Mesenchymal stem cell (in vitro differentiated cells and primary cell): ENCODE results near the gene SZT2.

ENCODE experiments used
- DNase-seq: peaks from one replicate; pipeline ENCODE4 v3.0.0-alpha.2; 2013
- H2AFZ ChIP-seq: one replicate; pipeline ENCODE4 v1.6.1; 2013; ENCODE audit warnings: low read depth, mild to moderate bottlenecking, control low read depth, inconsistent platforms, low read length, moderate library complexity
- H2AK5ac ChIP-seq: 2 replicates; pipeline ENCODE4 v1.6.1; 2013; ENCODE audit warnings: low read length, moderate library complexity, mild to moderate bottlenecking, inconsistent platforms; ENCODE audit not compliant: severe bottlenecking
- H2BK120ac ChIP-seq: one replicate; pipeline ENCODE4 v1.6.1; 2013; ENCODE audit warnings: low read depth, mild to moderate bottlenecking, inconsistent platforms, low read length, moderate library complexity
- H2BK12ac ChIP-seq, 2 experiments: one replicate each; pipeline ENCODE4 v1.6.1; 2013; ENCODE audit warnings: inconsistent platforms in 2 of 2, low read length in 2 of 2, mild to moderate bottlenecking in 2 of 2, moderate library complexity in 2 of 2, control low read depth in 1 of 2
- H2BK15ac ChIP-seq: one replicate; pipeline ENCODE4 v1.6.1; 2013; ENCODE audit warnings: mild to moderate bottlenecking, low read depth, inconsistent platforms; ENCODE audit not compliant: poor library complexity, severe bottlenecking
- H2BK5ac ChIP-seq: 2 replicates; pipeline ENCODE4 v1.6.1; 2013; ENCODE audit warnings: low read depth, mild to moderate bottlenecking, low read length, control low read depth, inconsistent platforms; ENCODE audit not compliant: poor library complexity, severe bottlenecking
- H3K14ac ChIP-seq, 2 experiments: one replicate each; pipeline ENCODE4 v1.6.1; 2013; ENCODE audit warnings: inconsistent platforms in 2 of 2, low read length in 2 of 2, control low read depth in 1 of 2, mild to moderate bottlenecking in 1 of 2, moderate library complexity in 1 of 2
- H3K18ac ChIP-seq, 2 experiments: one replicate each; pipeline ENCODE4 v1.6.1; 2013; ENCODE audit warnings: inconsistent platforms in 2 of 2, low read length in 2 of 2, control low read depth in 1 of 2, low read depth in 1 of 2, mild to moderate bottlenecking in 1 of 2
- H3K23ac ChIP-seq, 2 experiments: one replicate each; pipeline ENCODE4 v1.6.1; 2013; ENCODE audit warnings: inconsistent platforms in 2 of 2, low read length in 2 of 2, mild to moderate bottlenecking in 2 of 2, moderate library complexity in 2 of 2, control low read depth in 1 of 2
- H3K27ac ChIP-seq: 2 replicates; pipeline ENCODE4 v1.5.1; 2013; ENCODE audit warnings: mild to moderate bottlenecking, moderate library complexity, low read length, control low read depth, inconsistent platforms; ENCODE audit not compliant: poor library complexity, severe bottlenecking
- H3K27me3 ChIP-seq, 2 experiments: 2 replicates each; pipeline versions ENCODE4 v1.6.1 to v1.7.0; 2013; ENCODE audit warnings: low read length in 2 of 2, mild to moderate bottlenecking in 2 of 2, moderate library complexity in 2 of 2, control low read depth in 1 of 2, inconsistent platforms in 1 of 2; ENCODE audit not compliant: control insufficient read depth in 1 of 2, insufficient read depth in 1 of 2
- H3K36me3 ChIP-seq, 2 experiments: 2 replicates each; pipeline versions ENCODE4 v1.6.1 to v1.7.0; 2013; ENCODE audit warnings: low read length in 2 of 2, control low read depth in 1 of 2, inconsistent platforms in 1 of 2, low read depth in 1 of 2, mild to moderate bottlenecking in 1 of 2; ENCODE audit not compliant: insufficient read depth in 2 of 2, control insufficient read depth in 1 of 2
- H3K4ac ChIP-seq, 2 experiments: one replicate each; pipeline ENCODE4 v1.6.1; 2013; ENCODE audit warnings: inconsistent platforms in 2 of 2, low read length in 2 of 2, mild to moderate bottlenecking in 2 of 2, moderate library complexity in 2 of 2, control low read depth in 1 of 2, low read depth in 1 of 2
- H3K4me1 ChIP-seq: 2 replicates; pipeline ENCODE4 v1.6.1; 2013; ENCODE audit warnings: low read depth, low read length, control low read depth; ENCODE audit not compliant: control insufficient read depth, insufficient read depth
- H3K4me2 ChIP-seq: 2 replicates; pipeline ENCODE4 v1.6.1; 2013; ENCODE audit warnings: low read length, mild to moderate bottlenecking, inconsistent platforms; ENCODE audit not compliant: poor library complexity, severe bottlenecking
- H3K4me3 ChIP-seq, 2 experiments: 2 replicates each; pipeline versions ENCODE4 v1.5.1 to v1.7.0; 2013; ENCODE audit warnings: low read length in 2 of 2, mild to moderate bottlenecking in 2 of 2, control low read depth in 1 of 2, low read depth in 1 of 2; ENCODE audit not compliant: insufficient read depth in 1 of 2
- H3K79me1 ChIP-seq: replicated peaks from 2 replicates; pipeline ENCODE4 v1.6.1; 2013; ENCODE audit warnings: mild to moderate bottlenecking, control low read depth, low read length, inconsistent platforms; ENCODE audit not compliant: poor library complexity, severe bottlenecking
- H3K9ac ChIP-seq: 2 replicates; pipeline ENCODE4 v1.7.0; 2013; ENCODE audit warnings: mild to moderate bottlenecking, low read length, moderate library complexity
- H3K9me3 ChIP-seq: 2 replicates; pipeline ENCODE4 v1.7.0; 2013; ENCODE audit warnings: mild to moderate bottlenecking, low read length; ENCODE audit not compliant: control insufficient read depth
- H4K8ac ChIP-seq: one replicate; pipeline ENCODE4 v1.6.1; 2013; ENCODE audit warnings: inconsistent platforms, mild to moderate bottlenecking, low read length, moderate library complexity
- H4K91ac ChIP-seq: one replicate; pipeline ENCODE4 v1.6.1; 2013; ENCODE audit warnings: mild to moderate bottlenecking, low read length, inconsistent platforms
- WGBS: methylation state at CpG from one replicate; pipeline ENCODE4 v1.1.7; 2013; ENCODE audit warnings: mixed read lengths; 5-methylcytosine and 5-hydroxymethylcytosine counted together

Gene SZT2

DNA sequence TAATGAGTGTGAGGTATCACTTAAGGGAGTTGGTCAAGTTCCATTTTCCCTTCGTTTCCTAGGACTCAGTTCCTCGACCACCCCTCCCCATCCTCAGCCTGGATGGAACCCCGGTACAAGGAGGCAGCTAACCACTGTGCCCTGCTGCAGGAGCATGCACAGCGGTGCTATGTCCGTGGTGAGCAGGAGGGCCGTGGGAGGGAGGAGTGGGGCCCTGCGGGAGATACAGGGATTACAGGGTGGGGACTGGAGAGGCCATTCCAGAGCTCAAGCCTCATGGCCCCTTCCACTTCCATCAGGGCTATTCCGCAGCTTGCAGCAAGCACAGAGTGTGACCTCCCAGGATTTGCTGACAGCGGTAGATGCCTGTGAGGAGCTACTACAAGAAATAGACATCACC, 38.2 kb downstream of the SZT2 start:
- peaks cover under 1% of the 10 kb centered on the region for H3K79me1 ChIP-seq
- H3K36me3 ChIP-seq: peaks cover 97 to 100% of the 10 kb centered on the region in 2 experiments
- H3K27ac ChIP-seq: no peak overlapping the region
- H4K8ac ChIP-seq: no peak overlapping the region
- H3K14ac ChIP-seq: no peak overlapping the region
- H3K4me3 ChIP-seq: peak overlapping the region in 1 of 2 experiments; percentile 26
- H3K9ac ChIP-seq: no peak overlapping the region
- no peak overlapping the region for H3K18ac ChIP-seq
- no peaks in the 10 kb centered on the region for H3K9me3 ChIP-seq
- H4K91ac ChIP-seq: no peak overlapping the region
- H2AFZ ChIP-seq: no peak overlapping the region
- H2BK5ac ChIP-seq: no peak overlapping the region
- no peak overlapping the region for H3K4ac ChIP-seq
- no peaks in the 10 kb centered on the region for H3K27me3 ChIP-seq
- 95% methylated on average over 9 of the region's 9 CpGs for WGBS
- H3K23ac ChIP-seq: no peak overlapping the region
- no peak overlapping the region for H2BK120ac ChIP-seq
- H3K4me1 ChIP-seq: no peaks in the 10 kb centered on the region
- no peak overlapping the region for H2AK5ac ChIP-seq
- no peak overlapping the region for H3K4me2 ChIP-seq
- no peak for DNase-seq
- no peak overlapping the region for H2BK12ac ChIP-seq
- no peak overlapping the region for H2BK15ac ChIP-seq

GRCh38 chr1:43430831-43431230, 41.1 kb downstream of the SZT2 start:
- Histone ChIP-seq H2BK15ac (no peak overlapping the region), H3K4me1 (no peaks in the 10 kb centered on the region)
- WGBS: 93% methylated on average over 5 of the region's 5 CpGs

GRCh38 chr1:43431676-43432075, 42.0 kb downstream of the SZT2 start:
- Histone ChIP-seq H3K79me1 (no peaks in the 10 kb centered on the region), H3K18ac (no peak overlapping the region), H3K27ac (no peak overlapping the region), H2BK12ac (no peak overlapping the region), H3K4me1 (no peaks in the 10 kb centered on the region), H3K4me2 (no peak overlapping the region), H4K8ac (no peak overlapping the region), H3K23ac (no peak overlapping the region), H2AFZ (no peak overlapping the region), H3K27me3 (no peaks in the 10 kb centered on the region), H3K9me3 (no peaks in the 10 kb centered on the region), H3K4ac (no peak overlapping the region), H4K91ac (no peak overlapping the region), H3K36me3 (peaks cover 83 to 85% of the 10 kb centered on the region in 2 experiments), H2BK5ac (no peak overlapping the region), H3K4me3 (no peak overlapping the region), H3K9ac (no peak overlapping the region), H3K14ac (no peak overlapping the region), H2BK120ac (no peak overlapping the region), H2AK5ac (no peak overlapping the region), H2BK15ac (no peak overlapping the region)
- DNase-seq: no peak
- WGBS: 98% methylated on average over 9 of the region's 9 CpGs

More at GRCh38 chr1:43430831-43431230, 41.1 kb downstream of the SZT2 start:
- no peak overlapping the region for H2BK5ac ChIP-seq
- H3K23ac ChIP-seq: no peak overlapping the region
- H3K4ac ChIP-seq: no peak overlapping the region
- no peak for DNase-seq
- no peak overlapping the region for H4K8ac ChIP-seq
- peaks cover 91 to 94% of the 10 kb centered on the region in 2 experiments for H3K36me3 ChIP-seq
- H3K18ac ChIP-seq: no peak overlapping the region
- H2AFZ ChIP-seq: no peak overlapping the region
- H3K27me3 ChIP-seq: no peaks in the 10 kb centered on the region
- H4K91ac ChIP-seq: no peak overlapping the region
- no peaks in the 10 kb centered on the region for H3K9me3 ChIP-seq
- H2BK12ac ChIP-seq: no peak overlapping the region
- no peak overlapping the region for H3K4me3 ChIP-seq
- no peaks in the 10 kb centered on the region for H3K79me1 ChIP-seq
- no peak overlapping the region for H2AK5ac ChIP-seq
- no peak overlapping the region for H3K9ac ChIP-seq
- H3K27ac ChIP-seq: no peak overlapping the region
- no peak overlapping the region for H3K14ac ChIP-seq
- no peak overlapping the region for H2BK120ac ChIP-seq
- no peak overlapping the region for H3K4me2 ChIP-seq

DNA sequence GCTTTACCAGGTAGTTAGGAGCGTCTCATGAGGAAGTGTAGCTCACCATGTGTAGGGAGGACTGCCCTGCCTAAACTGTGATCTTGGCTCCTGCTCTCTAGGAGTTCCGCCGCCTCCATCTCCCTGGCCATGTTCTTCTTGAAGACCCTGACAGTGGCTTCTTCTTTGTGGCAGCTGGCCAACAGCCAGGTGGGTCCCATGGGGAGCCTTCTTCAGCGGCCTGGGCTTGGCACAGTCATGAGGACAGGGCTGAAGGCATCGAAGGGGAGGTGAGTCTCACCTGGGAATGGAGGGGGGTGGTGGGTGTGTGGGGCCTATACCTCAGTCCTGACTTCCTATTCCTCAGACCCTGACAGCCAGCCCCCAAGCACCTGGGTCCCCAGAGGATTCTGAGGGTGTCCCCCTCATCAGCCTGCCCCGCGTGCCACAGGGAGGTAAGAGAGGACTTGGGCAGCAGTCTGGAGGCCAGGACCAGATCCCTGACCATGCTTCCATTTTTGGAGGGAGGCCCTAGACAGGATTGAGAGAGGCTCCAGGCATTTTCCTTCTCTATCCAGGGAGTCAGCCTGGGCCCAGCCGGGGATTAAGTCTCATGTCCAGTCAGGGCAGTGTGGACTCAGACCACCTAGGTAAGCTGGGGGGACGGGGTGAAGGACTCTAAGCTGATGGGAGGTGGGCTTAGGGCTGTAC, 42.6 kb downstream of the SZT2 start:
- peaks cover 82 to 84% of the 10 kb centered on the region in 2 experiments for H3K36me3 ChIP-seq
- no peak overlapping the region for H2AFZ ChIP-seq
- H2AK5ac ChIP-seq: no peak overlapping the region
- H2BK12ac ChIP-seq: no peak overlapping the region
- no peaks in the 10 kb centered on the region for H3K79me1 ChIP-seq
- 99% methylated on average over 8 of the region's 9 CpGs for WGBS
- H2BK5ac ChIP-seq: no peak overlapping the region
- H3K27me3 ChIP-seq: no peaks in the 10 kb centered on the region
- H3K4me2 ChIP-seq: no peak overlapping the region
- H4K8ac ChIP-seq: no peak overlapping the region
- DNase-seq: no peak
- no peak overlapping the region for H3K27ac ChIP-seq
- no peak overlapping the region for H2BK15ac ChIP-seq
- H3K9me3 ChIP-seq: no peaks in the 10 kb centered on the region
- H3K18ac ChIP-seq: no peak overlapping the region
- H3K4me1 ChIP-seq: no peaks in the 10 kb centered on the region
- no peak overlapping the region for H4K91ac ChIP-seq
- H3K14ac ChIP-seq: no peak overlapping the region
- H3K4ac ChIP-seq: no peak overlapping the region
- H3K23ac ChIP-seq: no peak overlapping the region
- no peak overlapping the region for H2BK120ac ChIP-seq
- no peak overlapping the region for H3K9ac ChIP-seq
- H3K4me3 ChIP-seq: no peak overlapping the region
